GM18511 (cell line): Measurements from ENCODE around the gene EIF3J.
"Not testable (repeated sequence)": the region's sequence is repeated elsewhere in the genome, so short reads cannot be mapped to it uniquely, and the experiment has no call there.

ENCODE experiments used
- ATAC-seq: cut with Tn5 transposase; IDR thresholded peaks from one replicate; pipeline ENCODE4 v1.9.1; 2021; ENCODE audit warnings: mild to moderate bottlenecking, moderate library complexity; ENCODE audit not compliant: unreplicated experiment

The EIF3J gene

DNA sequence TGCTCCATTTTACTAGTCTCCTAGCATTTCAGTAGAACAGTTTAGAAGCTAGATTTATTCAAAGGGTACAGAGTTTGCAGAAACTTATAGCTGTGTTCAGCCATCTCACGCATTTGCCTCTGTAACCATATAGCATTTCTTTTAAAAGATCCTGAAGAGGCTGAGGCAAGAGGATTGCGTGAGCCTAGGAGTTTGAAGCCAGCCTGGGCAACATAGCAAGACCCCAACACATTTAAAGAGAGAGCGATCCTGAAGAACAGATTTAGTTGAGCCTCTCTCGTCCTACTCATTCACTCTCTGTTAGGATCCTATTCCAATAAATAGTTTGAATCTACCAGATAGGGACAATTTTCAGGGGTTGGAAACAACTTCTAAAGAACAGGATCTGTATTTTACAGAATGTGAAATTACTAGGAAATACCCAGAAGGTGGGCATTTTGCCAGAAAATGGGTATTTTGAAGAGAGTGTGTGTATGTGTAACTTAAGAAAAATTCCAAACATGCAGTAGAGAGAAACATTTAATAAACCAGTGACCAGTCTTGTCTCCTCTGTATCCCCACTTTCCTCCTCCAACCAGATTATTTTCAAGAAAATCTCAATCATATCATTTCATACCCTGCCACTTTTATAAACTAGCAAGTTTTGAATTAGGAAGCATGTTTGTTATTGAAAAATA is 4.5 kb downstream of the EIF3J start:
- ATAC-seq, result no peak

DNA sequence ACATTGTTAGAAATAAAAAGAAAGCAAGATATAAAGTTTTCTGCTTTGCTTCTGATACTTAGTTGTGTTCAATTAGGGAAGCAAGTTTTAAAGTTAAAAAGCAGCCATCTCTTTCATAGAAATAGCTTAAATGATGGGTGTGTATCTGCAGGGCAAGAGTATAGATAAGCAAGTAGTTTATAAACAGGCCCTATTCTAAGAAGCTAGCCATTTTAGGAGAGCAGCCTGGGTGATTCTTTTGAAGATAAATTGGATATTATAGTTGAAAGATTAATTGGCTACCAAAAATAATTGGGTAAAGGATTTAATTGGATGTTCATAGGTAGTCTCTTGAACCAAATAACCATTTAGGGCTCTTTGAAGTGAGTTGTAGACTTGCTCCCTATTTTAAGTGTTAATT is 5.6 kb downstream of the EIF3J start:
- no peak for ATAC-seq

DNA sequence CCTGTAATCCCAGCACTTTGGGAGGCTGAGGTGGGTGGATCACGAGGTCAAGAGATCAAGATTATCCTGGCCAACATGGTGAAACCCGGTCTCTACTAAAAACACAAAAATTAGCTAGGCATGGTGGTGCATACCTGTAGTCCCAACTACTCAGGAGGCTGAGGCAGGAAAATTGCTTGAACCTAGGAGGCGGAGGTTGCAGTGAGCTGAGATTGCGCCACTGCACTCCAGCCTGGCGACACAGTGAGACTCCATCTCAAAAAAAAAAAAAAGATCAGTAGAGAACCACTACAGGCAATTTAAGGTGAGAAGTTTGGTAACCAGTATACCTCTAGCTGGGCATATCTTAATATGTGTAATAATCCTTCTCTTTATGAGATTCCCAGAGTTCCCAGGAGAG is 7.8 kb downstream of the EIF3J start:
- not testable (repeated sequence) for ATAC-seq

DNA sequence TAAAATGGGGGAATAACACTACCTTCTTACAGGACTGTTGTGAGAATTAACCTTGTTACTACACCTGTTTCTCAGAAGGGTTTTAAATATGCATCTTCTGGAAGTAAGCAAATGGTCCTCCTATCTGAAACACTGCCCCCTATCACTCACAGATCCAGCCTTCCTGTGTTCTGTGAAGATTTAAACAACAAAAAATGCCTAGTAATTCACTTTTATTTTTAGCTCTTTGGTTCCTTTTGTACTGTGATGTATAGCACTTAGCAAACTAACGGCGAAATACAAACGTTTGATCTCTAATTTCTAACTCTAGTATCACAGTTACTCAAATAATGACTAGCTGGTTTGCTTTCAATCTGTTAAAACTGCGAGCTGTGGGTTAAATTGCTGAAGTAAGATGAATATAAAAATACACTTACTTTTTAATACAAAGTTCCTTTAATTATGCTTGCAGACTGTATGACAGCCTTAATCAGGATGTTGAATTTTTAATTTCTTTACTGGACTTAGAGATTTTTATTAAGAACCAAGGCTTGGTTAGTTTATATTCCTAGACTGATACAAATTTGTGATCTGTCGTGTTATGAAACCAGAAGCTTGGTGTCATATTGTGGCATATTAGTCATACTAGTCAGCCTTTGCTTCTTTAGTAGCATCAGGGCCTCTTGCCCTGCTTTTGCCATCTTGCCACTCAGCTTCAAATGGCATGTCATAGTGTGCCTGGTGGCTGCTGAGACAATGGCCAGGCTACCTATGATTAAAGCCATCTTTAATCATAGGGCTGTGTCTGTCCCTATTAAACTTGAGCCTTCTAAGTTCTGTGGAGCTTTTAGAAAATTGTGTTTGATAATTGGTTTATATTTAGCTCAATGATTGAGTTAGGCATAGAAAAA is 9.2 kb downstream of the EIF3J start:
- peak; percentile 82 for ATAC-seq

DNA sequence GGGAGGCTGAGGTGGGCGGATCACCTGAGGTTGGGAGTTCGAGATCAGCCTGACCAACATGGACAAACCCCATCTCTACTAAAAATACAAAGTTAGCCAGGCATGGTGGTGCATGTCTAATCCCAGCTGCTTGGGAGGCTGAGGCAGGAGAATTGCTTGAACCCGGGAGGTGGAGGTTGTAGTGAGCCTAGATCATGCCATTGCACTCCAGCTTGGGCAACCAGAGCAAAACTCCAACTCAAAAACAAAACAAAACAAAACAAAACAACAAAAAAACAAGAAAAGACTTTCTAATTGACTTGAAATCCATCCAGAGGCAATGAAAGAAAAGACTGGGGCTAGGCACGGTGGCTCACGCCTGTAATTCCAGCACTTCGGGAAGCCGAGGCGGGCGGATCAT is 12.2 kb downstream of the EIF3J start:
- ATAC-seq, result not testable (repeated sequence)

DNA sequence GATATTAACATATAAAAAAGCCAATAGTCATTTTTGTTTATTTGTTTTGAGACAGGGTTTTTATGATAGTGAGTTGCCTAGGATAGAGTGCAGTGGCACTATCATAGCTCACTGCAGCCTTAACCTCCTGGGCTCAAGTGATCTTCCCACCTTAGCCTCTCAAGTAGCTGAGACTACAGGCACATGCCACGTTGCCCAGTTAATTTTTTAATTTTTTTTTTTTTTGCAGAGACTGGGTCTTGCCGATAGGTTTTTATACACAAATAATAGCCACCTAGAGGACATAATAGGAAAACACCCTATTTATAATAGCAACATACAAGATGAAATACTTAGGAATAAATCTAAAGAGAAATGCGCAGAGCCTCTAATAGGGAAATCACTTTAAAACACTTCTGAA is 13.3 kb downstream of the EIF3J start:
- no peak for ATAC-seq

DNA sequence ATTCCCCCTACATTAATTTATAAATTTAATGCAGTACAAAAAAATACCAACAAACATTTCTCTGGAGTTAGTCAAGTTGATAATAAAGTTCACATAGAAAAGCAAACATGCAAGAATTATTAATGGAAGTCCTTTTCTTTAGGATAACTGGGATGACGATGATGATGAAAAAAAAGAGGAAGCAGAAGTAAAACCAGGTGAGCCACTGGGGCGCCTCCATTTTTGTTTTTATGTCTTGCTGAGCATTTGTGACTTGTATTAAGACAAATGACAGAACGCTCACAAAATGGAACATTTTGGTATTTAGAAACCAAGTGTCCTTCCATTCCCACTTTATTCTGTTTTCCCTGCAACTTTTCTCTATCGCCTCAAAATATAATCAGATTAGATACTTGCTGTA is 13.8 kb downstream of the EIF3J start:
- no peak for ATAC-seq

DNA sequence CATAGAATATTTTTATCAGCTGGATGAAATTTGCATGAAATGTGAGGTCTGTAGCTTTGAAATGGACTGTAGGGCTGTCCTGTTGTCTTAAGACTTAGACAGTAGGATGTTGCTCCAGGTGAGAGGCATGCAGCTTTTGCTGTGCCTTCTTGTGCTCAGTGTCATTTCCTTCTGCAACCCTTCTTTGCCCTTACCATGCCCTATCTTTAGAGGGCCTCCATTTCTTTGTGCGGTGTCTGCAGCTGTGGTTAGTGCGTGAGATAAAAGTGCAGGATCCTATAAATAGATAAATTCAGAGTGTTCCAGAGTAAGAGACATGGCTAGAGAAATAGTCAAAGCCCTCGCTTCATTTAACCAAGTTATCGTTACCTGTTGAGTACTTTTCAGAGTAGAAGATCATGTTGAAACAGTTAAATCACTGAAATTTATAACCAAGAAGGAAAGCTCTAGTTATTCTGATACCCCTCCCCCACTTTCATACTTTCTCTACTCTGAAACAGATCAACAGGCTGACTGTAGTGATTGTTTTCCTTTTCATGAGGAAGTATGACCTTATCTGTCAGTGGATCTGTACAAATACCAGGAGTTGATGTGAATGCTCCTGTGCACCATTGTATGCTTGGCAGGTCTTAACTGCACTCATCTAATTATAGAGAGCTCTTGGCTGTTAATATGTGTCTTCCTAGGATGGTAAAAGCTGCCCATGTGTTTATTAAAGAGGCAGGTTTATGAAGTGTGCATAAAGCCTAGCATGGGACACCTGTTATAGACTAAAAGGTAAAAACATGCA is 18.2 kb downstream of the EIF3J start:
- ATAC-seq, result no peak

DNA sequence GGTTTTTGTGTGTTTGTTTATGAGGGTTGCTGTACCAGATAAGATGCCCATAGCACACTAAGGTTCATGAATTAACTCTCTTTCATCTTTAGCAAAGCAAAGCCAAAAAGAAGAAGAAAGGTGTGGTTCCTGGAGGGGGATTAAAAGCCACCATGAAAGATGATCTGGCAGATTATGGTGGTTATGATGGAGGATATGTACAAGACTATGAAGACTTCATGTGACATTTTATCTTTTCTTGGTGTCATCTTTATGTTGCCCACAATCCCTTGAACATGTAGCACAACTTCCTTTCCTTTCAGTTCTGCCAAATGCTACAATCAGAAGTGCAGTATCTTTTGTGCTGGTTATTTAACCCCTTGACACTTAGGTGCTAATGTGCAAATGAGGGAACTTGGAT is 24.0 kb downstream of the EIF3J start:
- not testable (repeated sequence) for ATAC-seq

DNA sequence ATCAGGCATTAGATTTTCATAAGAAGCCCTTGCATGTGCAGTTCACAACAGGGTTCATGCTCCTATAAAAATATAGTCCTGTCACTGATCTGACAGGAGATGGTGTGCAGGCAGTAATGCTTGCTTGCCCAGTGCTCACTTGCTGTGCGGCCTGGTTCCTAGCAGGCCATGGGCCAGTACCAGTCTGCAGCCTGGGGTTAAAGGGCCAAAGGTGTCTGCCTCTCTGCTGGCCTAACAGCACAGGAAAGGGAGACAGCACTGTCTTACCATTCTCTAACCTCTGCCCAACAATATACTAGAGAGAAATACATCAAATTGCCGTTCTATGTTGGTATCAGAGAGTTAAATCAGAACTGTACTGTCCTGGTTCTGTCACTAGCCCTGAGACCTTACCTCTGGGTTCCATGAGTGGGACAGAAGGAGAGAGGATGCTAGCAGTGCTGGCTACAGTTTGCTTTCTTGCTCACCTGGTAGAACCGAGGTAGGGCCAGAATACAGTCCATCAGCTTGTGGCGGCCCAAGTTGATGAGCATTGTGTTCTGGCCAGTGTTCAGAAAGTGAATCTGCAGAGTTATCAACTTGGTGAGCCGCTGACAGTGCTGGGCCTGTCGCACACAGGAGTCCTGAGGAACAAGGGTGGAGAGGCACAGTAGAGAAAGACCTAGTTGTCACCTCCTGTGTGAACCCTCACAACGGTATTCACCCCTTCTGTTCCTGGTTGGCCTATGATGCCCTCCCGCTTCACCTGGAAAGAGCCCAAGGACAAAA is 28.6 kb downstream of the EIF3J start:
- ATAC-seq, result no peak

DNA sequence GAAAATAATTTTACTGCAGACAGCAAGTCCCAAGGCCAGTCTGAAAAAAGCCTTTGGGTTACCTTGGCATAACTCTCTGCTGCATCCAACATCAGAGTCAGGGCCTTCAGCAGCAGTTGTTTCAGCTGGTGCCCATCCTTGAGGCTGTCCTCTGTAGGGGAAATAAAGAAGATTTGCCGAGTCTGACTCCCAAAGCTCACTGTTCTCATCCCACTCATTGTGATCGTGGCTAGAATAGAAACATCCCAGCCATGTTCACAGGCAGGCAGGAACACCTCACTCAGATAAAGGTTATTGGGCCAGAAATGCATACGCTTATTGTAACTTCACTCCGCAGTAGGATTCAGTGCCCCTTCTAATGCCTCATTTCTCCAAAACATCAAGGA is 29.2 kb downstream of the EIF3J start:
- ATAC-seq, result no peak

DNA sequence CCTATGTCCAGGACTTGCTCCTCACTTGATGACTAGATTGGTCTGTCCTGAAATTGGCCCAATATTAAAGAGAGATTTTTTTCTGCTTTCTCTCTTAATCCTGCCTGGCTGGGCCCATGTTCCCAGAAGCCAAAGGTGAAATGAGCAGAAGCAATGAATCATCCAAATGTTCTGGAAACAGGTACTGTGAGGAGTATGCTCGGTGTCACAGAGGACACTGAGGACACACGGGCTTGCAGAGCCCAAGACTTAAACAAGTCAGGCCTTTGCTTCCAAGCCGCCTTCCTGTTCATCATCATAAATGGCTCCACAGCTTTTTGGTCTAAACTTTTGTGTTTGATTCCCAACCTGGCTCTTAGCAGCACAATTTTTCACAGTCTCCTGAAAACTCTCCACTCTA is 31.4 kb downstream of the EIF3J start:
- no peak for ATAC-seq

DNA sequence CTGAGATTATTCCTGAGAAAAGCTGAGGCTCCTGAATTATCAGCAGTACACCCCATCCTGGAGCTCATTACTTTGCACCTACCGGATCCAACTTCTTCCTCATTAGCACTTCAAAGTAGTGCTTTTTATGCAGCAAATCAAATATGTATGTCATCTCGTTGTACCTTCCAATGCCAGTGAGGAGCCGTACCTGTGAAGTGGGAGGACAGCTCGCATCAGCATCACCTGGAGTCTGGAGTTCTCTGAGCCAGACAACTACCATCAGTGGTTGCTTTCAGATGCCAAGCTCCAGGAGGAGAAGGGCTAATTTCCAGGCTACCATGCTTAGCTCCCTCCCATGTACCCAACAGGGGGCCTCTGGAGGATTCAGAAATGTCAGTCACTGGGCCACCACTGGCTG is 32.4 kb downstream of the EIF3J start:
- no peak for ATAC-seq

DNA sequence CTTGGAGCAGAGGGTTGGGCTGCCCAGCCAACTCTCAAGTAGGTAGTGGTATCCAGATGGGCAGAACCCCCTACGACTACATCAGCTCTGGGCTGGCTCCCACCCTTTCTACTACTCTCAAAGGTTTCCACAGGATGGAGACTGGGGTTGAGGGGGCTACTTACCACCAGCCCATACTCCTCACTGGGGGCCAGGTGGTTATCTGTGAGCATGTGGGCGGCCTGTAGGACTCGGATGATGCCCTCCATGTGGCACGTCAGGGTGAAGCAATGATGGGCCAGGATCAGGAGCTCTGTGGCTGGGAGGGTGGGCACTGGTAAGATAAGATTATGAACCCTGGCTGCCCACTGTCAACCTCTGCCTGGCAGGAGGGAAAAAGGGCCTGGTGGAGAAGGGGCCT is 33.4 kb downstream of the EIF3J start:
- no peak for ATAC-seq

DNA sequence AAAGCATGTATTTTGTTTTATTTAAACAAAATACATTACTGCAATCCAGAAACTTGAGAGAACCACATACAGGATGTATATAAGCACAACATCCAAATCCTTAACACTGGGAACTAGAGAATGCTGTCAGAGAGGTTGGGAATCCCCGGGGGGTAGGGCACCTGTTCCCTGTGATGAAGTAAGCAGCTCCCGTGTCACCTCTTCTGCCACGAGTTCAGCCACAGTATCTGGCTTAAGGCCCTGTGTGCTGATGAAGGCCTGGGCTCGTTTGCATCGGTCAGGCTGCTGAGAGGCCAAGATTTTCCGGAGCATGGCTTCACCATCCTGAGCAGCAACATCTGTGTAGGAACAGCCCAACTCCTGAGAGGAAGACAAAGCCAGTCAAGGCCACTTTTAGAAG is 36.4 kb downstream of the EIF3J start:
- no peak for ATAC-seq

DNA sequence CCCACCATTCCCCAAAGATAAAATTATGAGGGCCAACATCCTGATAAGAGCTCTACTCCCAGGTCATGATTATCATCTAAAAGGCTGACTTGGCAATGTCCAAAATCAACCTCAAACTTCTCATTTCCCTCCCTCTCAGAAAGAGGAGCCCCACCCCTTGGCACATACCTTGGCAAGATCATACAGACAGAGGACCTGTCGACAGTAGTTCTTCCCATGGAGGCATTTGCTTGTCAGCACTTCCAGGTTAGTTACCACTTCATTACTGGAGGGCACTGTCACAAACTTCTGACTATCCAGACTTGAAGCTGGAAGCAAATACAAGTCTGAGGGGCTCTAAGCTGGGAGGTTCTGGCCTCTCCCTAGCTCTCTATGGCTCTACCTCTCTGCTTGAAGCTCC is 37.8 kb downstream of the EIF3J start:
- ATAC-seq, result no peak

DNA sequence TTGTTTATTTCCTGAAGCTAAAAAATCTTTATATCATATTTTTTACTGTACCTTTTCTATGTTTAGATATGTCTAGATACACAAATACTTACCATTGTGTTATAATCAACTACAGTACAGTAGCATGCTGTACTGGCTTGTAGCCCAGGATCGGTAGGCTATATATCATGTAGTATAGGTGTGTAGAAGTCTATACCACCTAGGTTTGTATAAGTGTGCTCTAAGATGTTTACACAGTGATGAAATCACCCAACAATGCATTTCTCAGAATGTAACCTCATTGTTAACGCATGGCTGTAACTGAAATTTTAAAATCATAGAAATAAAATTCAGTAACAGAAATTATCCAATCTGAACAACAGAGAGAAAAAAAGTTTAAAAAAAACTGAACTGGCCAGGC is 43.2 kb downstream of the EIF3J start:
- no peak for ATAC-seq

DNA sequence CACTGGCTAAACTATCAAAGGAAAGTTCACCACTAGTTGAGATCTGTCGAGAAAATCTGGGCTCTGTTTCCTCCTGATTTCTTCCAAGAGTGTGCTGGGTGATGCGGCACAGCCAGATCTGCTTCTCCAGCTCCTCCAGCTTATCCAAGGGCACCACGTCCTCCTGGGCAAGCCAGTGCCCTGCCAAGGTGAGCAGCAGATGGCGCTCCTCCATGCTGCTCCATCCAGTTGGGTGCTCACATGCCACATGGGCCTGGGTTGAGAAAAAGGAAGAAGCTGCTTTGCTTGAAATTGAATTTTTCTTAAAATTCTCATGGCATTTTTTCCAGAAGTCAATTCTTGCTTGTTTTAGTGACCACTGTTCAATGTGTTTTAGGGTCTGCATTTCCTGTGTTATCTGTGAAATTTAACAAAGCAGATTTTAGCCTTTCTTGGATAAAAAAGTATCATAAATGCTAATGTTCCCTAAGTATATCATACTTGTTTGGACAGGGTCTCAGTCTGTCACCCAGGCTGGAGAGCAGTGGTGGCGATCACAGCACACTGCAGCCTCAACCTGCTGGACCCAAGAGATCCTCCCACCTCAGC is 47.3 kb downstream of the EIF3J start:
- no peak for ATAC-seq

DNA sequence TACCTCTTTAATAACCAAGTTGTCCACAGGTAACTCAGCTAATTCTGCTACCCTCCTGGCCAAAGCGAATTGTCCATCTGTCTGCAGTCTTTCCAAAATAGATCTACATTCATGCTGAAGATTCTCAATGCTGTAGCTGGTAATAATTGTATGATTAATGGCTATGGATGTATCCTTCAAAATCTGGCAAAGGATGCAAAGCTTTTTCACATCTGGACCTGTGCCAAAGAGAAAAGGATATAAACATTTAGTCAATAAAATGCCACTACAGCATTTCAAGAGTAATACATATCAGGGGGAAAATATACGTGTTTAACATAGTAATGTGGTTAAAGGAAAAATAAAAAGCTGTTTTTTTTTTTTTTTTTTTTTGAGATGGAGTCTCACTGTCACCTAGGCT is 48.7 kb downstream of the EIF3J start:
- ATAC-seq, result no peak

DNA sequence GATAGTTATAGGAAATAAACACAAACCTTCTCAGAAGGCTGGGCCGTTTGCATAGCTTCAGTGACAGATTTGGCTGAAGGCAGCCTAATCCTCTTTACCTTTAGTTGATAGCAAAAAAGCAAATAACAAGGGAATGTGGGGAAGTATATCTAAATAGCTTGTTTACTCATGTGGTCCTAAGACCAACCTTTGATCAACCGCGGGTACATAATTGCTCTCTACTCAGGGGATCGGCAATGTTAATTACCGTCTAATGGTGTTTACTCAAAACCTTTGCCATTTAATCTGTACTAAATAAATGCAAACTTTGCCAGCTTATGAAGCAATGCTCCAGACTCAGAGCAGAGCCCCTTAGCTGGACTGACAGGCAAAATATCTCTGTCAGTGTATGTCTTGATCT is 51.6 kb downstream of the EIF3J start:
- ATAC-seq, result no peak

DNA sequence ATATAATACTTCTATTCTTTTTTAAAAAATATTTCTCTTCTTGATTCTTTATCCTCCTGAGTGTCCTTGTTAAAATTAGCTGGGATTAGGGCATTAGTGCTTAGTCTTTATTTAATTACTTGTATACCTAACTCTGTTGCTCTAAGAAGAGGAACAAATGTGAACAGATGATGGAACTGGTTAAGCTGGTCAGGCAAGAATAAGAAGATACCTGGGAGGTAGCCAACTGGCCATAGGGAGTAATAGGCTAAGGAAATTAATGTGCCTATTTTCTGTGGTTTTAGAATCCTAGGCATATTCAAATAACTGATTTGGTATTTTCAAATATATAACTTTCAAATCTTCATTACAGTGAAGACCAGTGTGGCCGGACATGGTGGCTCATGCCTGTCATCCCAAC is 54.4 kb downstream of the EIF3J start:
- no peak for ATAC-seq
